ENCODE results near the gene MYCBPAP.

- TF ChIP-seq CTCF (conservative IDR thresholded peaks at IDR 0.05 in 1 of 2, IDR thresholded peaks at IDR 0.05 in 1 of 2; ENCODE audit: low read depth in 1 of 2, low read length in 2 of 2) (no peak), EZH2 (IDR thresholded peaks at IDR 0.05; ENCODE audit: low read length, missing control alignments) (no peak)
Measured at GRCh38 chr17:50505591-50506130, 2.6 kb upstream of the MYCBPAP start.
